AG04450 (cell line): ENCODE results near the gene PTBP1. TPM values are rescaled to one million over a fixed set of nuclear protein-coding genes. Genes with fewer than 3 reads are reported as not detected.

Source experiments
- CTCF ChIA-PET: fragments of 300-600, 350-600 bp; formaldehyde crosslinking; extraction: SDS; loops from one replicate; lab custom pipeline; 2022; ENCODE audit warnings: antibody characterized with exemption, inconsistent platforms; lab: Charles Lee
- POLR2A ChIA-PET: fragments of 350-600 bp; formaldehyde crosslinking; extraction: SDS; loops from one replicate; lab custom pipeline; 2021; ENCODE audit warnings: antibody characterized with exemption, inconsistent platforms; lab: Yijun Ruan, JAX
- DNase-seq: peaks from one replicate; pipeline ENCODE4 v3.0.0-alpha.2; 2011; ENCODE audit warnings: low read depth, low spot score
- H3K27ac ChIP-seq: one replicate; pipeline ENCODE4 v1.5.1; 2012; ENCODE audit warnings: low read depth, low read length, control low read depth
- H3K27me3 ChIP-seq: one replicate; pipeline ENCODE4 v1.6.0; 2012; ENCODE audit warnings: low read length; ENCODE audit not compliant: control insufficient read depth, insufficient read depth
- H3K4me3 ChIP-seq: 2 replicates; pipeline ENCODE4 v1.5.1; 2011; ENCODE audit warnings: mild to moderate bottlenecking, low read depth, low read length, control low read depth
- H3K9me3 ChIP-seq: 2 replicates; pipeline ENCODE4 v1.5.1; 2012; ENCODE audit warnings: low read length; ENCODE audit not compliant: control insufficient read depth, insufficient read depth
- CTCF ChIP-seq: IDR thresholded peaks from 2 replicates; pipeline ENCODE4 v1.5.1; 2011; ENCODE audit warnings: low read depth, low read length, control low read depth, inconsistent platforms
- polyA plus RNA-seq: library from polyadenylated mRNA; depleted of rRNA; stranded (reverse); fragments of >200 nt; gene quantifications from 2 replicates; pipeline ENCODE4 v1.2.3, GENCODE V29; 2011

The PTBP1 gene
- polyA plus RNA-seq, 1 experiment: 141 TPM

GRCh38 chr19:812049-812746 lies 14.9 kb downstream of the PTBP1 start:
- ChIA-PET POLR2A (no interaction called here), CTCF (no interaction called here)
- DNase-seq: no peak
- H3K27ac ChIP-seq: no peak overlapping the region
- peaks cover 34% of the 10 kb centered on the region; the same call in 1 of the 2 replicates for H3K9me3 ChIP-seq
- no peaks in the 10 kb centered on the region for H3K27me3 ChIP-seq
- no peak overlapping the region for H3K4me3 ChIP-seq
- TF ChIP-seq CTCF: no peak

GRCh38 chr19:812747-813218 lies 15.5 kb downstream of the PTBP1 start:
- H3K9me3 ChIP-seq: peaks cover 34% of the 10 kb centered on the region; the same call in 1 of the 2 replicates
- ChIA-PET CTCF (no interaction called here), POLR2A (interaction anchor here (1.0 kb wide), 1 partner anchor 14 kb away, joined by 5 read pairs; no protein-coding TSS in a partner anchor)
- TF ChIP-seq CTCF: no peak
- no peak overlapping the region for H3K27ac ChIP-seq
- H3K4me3 ChIP-seq: no peak overlapping the region
- H3K27me3 ChIP-seq: no peaks in the 10 kb centered on the region
- no peak for DNase-seq

GRCh38 chr19:813219-814151 lies 16.2 kb downstream of the PTBP1 start:
- ChIA-PET CTCF (no interaction called here), POLR2A (interaction anchor here (0.7 to 1.0 kb wide), 2 partner anchors 11 to 15 kb away, joined by 3 to 5 read pairs; no protein-coding TSS in a partner anchor)
- peaks cover 34% of the 10 kb centered on the region; the same call in 1 of the 2 replicates for H3K9me3 ChIP-seq
- H3K27ac ChIP-seq: no peak overlapping the region
- no peak for DNase-seq
- no peak for TF ChIP-seq CTCF
- no peaks in the 10 kb centered on the region for H3K27me3 ChIP-seq
- no peak overlapping the region for H3K4me3 ChIP-seq

- ChIA-PET CTCF (no interaction called here), POLR2A (no interaction called here)
- no peaks in the 10 kb centered on the region for H3K27me3 ChIP-seq
- H3K4me3 ChIP-seq: no peak overlapping the region
- H3K27ac ChIP-seq: no peak overlapping the region
- peaks cover 34% of the 10 kb centered on the region; the same call in 1 of the 2 replicates for H3K9me3 ChIP-seq
- TF ChIP-seq CTCF: no peak
- no peak for DNase-seq
Measured at GRCh38 chr19:814152-815078, 17.2 kb downstream of the PTBP1 start.
